Bronchial smooth muscle cell (primary cell): ENCODE data around the gene DNAI7. TPM values are rescaled to one million over a fixed set of nuclear protein-coding genes. Genes with fewer than 3 reads are reported as not detected.

ENCODE experiments used
- total RNA-seq: library from RNA; depleted of rRNA; stranded (reverse); fragments of >200 nt; gene quantifications from 2 replicates; pipeline ENCODE4 v1.2.1, GENCODE V29; 2014

The DNAI7 gene, protein sequence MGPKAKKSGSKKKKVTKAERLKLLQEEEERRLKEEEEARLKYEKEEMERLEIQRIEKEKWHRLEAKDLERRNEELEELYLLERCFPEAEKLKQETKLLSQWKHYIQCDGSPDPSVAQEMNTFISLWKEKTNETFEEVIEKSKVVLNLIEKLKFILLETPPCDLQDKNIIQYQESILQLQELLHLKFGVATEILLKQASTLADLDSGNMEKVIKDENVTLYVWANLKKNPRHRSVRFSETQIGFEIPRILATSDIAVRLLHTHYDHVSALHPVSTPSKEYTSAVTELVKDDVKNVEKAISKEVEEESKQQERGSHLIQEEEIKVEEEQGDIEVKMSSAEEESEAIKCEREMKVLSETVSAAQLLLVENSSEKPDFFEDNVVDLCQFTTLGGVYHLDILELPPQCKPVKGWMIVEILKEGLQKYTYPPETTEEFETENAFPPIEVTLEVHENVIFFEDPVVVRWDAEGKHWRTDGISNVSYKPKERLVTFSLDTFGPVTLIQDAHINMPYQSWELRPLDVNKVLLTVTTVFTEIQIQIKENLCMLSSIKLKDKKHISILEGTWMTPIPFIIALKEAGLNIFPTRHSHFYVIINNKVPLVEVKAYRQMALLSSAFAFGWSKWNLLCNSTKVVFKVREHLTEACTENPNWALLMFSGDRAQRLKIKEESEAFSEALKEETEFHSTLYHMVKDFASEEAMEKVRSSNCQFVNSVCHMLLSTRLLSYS
- total RNA-seq, result 0.16 and 0.34 TPM in 2 replicates

GRCh38 chr12:25195056-25195971 lies at the start of gene DNAI7, which contains the start of gene ETFRF1:
Gene DNAI7 (minus strand): TSS chr12:25195160. CDS start chr12:25195078, 82 bp downstream.
Gene ETFRF1 (plus strand): TSS chr12:25195237. CDS start chr12:25203957, 8,720 bp downstream.

Other genes with a start within 250 kb of the DNAI7 start
- 61.8 and 63.3 TPM in 2 replicates for gene BCAT1, start 246.1 kb downstream of the DNAI7 start, total RNA-seq
- gene ETFRF1, start 77 bp upstream of the DNAI7 start, total RNA-seq, result 8.3 and 21.8 TPM in 2 replicates
- 4.9 and 7.7 TPM in 2 replicates for gene KRAS, start 55.8 kb upstream of the DNAI7 start, total RNA-seq